ELR (cell line): ENCODE data around the gene CSF3R.
"Not testable (repeated sequence)": the region's sequence is repeated elsewhere in the genome, so short reads cannot be mapped to it uniquely, and the experiment has no call there.

Experiments used
- DNase-seq: peaks from one replicate; pipeline ENCODE4 v3.0.0-alpha.2; 2015; ENCODE audit warnings: low read depth

CSF3R gene

DNA sequence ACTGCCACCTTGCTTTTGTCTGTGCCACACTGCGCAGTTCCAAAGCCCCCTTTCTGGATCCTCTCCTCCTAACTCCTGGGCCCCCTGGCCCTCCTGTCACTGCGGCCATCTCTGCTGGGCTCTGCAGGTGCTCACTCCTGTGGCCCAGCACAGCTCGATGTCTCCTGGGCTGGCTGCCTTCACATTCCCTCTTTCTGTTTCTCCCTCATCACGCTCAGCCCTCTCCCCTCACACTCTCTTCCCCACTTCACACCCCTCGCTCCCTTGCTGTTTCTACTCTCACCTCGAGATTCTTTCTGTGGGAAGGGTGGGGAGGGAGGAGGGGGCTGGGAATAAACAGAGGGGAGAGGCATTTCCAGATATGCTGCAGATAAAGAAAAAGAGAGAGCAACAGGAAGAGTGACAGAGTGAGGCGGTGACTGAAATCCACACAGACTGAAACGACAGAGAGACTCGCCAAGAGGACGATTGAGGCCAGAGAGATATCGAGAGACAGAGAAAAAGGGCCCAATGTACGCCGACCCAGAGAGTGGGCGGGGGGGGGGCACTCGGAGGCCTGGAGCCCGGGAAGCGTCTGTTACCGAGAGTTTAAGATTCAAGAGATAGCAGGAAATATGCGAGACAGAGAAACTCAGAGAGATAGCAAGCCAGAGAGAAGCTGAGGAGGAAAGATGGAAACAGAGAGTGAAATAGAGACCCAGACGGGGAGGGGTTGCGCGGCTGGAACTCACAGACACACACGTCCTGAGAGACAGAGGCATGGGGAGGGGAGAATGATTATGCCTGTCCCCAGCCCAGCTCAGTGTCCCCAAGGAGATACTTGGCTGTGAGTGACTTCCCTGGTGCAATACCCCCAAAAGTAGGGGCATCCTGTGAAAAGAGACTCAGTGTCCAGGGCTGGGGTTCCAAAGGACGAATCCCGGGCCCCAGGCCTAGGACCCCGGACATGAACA is 666 bp downstream of the CSF3R start:
- no peak for DNase-seq

DNA sequence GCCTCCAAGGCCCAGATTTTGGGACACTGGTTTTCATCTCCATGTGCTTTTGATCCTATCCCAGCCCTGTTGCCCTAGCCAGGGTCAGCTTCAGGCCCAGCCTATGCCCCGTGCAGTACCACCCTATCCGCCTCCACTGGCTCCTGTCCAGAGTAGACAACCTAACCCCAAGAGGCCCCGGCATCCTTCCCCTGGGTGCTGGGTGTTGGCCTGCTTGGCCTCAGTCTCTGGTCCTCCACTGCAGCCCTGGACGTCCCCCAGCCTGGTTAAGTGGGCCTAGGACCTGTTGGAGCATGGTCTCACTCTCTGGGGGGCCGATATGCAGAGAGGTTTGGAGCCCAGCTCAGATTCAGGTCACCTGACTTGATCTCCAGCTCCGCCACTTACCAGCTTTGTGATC is 1.6 kb downstream of the CSF3R start:
- DNase-seq = no peak

GRCh38 chr1:36480161-36480560 is 2.6 kb downstream of the CSF3R start:
- DNase-seq = no peak

- DNase-seq = peak; percentile 16
Measured at GRCh38 chr1:36479505-36480051, 3.1 kb downstream of the CSF3R start.

- DNase-seq = not testable (repeated sequence)
Measured at GRCh38 chr1:36477615-36478014, 5.1 kb downstream of the CSF3R start.

GRCh38 chr1:36476945-36477344 is 5.8 kb downstream of the CSF3R start:
- no peak for DNase-seq

GRCh38 chr1:36475910-36476604 is 6.7 kb downstream of the CSF3R start:
- DNase-seq = no peak

DNA sequence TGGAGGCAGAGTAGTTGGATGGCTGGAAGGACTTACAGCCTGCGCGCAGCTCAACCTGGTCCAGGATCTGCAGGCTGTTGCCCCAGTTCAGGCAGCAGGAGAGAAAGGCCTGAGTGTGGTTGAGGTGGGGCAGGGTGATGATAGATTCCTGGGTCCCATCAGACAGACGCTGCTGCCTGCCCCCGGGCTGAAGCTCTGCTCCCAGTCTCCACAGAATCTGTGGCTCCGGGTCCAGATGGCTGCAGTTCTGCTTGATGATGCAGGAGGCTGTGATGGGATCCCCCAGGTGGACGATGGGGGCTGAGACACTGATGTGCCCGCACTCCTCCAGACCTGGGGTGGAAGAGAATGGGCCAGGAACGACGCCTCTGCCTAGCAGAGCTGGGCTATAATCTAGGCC is 7.4 kb downstream of the CSF3R start:
- no peak for DNase-seq

- no peak for DNase-seq
Measured at GRCh38 chr1:36472656-36473055, 10.1 kb downstream of the CSF3R start.

DNA sequence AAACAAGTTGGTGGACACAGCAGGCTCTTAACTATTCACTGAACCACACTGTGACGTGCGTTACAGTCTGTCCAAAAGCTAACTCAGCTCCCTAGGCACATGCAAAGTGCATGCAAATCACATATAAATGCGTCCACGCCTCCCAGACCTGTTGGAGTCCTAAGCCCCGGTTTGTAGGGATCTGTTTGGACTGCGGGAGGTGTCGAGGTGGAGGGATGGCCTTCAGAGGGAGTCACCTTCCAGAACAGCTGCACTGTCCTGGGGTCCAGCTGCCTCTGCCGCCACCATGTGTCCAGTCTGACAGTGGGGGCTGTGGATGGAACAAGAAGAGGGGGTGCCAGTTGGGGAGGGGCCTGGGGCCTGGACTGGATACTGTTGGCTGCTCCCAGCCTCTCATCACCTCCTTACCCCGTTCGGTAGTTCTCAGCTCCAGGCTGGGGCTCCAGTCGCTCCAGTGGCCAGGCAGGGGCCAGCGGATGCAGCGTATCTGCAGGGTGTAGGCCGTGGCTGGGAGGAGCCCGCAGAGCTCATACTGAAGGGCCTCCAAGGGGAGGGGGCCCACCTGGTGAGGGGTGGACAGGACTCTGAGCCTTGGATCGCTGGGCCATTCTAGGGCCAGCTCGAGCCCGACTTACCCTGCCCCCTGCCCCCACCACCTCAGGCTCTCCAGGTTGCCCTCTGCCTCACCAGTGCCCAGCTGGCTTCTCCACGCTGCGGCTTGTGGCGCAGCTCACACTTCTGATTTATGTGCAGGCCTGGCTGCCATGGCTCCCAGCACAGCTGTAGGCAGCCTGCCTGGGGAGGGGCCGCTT is 10.7 kb downstream of the CSF3R start:
- DNase-seq = no peak

DNA sequence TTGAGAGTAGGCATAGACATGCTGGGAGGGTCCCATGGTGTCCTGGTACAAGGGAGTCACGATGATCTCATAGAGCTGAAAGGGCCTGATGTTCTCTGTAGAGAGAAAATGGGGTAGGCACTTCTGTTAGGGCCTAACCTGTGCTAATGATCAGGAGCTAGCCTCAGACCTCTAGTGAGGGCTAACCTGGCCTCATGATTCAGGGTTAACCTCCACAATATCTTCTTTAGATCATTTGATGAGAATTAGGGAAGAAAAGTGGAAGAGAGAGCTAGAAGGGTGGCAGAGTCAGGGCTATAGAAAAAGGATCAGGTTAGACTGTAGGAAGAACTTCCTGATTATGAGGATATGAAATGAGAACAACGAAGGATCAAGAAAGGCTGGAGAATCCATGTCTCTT is 13.6 kb downstream of the CSF3R start:
- DNase-seq = no peak

DNA sequence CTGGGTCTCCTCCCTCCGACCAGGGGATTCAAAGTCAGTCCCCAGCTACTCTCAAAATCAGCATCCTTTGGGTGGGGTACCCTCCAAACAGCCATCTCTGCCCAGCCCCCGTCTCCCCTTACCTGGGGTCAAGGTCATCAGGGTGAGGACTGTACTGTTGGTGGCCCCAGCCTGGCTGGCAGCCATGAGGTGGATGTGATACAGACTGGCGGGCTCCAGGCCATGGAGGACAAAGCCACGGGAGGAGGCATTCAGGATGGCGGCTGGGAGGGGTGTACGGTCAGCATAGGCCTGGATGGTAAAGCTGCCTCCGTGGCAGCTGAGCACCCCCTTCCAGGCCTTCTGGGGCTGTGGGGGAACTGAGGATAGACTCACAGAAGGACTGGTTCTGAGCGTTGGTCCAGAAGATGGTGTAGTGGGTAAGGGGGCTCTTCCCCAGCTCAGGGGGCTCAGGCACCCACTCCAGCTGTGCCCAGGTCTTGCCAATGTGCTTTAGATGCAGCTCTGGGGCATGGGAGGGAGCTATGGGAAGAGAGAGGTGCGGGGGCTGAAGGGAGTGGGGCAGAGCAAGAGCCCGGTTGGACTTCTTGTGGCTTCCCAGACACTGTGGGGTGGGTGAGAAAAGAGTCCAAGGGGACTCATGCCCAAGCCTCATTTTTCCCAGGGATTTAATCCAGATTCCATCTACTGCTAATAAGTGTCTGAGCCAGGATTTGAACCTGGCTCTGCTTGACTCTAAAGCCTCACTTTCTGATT is 14.8 kb downstream of the CSF3R start:
- DNase-seq = no peak

DNA sequence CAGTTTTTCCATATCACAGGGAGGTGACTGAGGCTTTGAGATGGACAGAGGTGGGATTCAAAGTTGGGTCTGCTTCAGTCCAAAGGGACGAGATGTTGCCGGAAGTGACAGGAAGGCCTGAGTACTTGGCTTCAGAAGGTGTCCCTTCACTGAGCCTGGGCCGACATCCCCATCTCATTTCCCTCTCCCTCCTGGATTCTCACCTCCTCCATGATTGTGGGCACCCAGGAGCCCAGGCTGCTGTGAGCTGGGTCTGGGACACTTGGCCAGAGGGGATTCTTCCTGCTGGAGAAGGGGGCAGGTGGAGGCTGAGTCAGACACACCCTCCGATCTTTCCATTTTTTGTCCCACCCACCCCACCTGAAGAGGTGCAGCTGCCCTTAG is 15.7 kb downstream of the CSF3R start:
- no peak for DNase-seq

- no peak for DNase-seq
Measured at GRCh38 chr1:36466370-36467026, 16.2 kb downstream of the CSF3R start.

DNA sequence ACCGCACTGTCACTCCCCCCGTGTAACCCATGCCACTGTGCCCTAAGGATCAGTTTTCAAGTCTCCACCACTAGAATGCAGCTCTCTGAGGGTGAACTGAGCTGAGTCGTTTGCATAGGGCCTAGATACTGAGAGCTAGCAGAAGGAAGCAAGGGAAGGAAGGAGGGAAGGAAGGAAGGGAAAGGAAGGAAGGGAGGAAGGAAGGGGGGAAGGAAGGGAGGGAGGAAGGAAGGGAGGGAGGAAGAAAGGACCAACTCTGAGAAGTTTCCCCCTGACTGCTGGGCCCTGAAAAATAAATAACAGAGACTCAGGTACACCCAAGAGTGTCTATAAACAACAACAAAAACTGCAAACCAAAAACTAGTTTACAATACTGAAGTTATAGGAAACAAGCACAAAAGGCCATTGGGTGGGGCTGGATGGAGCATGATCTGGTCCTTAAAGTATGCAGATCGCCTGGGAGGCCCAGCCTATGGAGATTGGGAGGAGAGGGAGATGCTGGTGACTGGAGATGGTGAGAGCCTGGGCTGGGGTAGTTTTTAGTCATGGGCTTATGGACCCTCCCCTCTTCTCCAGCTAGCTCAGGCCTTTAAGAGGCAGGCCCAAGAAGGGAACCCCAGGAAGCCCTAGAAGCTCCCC is 16.9 kb downstream of the CSF3R start:
- DNase-seq = peak; percentile 49

DNA sequence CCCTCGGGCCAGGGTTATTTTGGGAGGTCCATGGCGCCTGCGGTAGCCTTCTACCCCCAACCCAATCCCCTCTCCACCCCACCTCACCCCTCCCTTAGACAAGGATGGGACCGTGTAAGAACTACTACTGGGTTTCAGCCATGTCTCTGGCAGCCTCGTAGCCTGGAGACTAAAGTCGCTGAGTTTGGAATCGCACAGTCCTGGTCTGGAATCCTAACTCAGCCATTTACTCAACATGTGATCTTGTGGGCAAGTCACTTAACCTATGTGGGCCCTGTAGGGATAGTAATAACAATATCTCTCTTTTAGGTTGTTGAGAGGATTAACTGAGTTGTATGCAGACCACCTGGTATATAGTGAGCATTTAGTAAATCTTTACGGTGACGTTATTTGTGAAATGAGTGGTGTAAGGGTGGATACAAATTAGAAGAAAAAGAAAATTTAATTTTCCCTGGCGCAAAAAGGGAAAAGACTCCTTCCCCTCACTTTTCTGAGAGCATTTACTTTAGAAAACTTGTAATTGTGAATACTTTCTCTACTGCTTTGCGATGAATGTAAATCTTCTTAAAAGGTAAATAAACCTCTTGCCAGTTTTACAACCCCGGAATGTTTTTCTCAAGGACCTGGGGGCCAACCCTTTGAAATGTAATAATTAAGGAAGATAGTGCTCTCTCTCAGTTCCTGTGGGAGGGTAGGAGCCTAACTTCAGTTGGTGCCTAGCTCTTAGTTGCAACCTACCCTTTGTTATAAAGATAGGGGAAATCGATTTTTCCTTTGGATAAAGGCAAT is 17.9 kb downstream of the CSF3R start:
- no peak for DNase-seq

GRCh38 chr1:36463803-36464604 is 18.7 kb downstream of the CSF3R start, which contains the start of gene MRPS15:
MRPS15 (minus strand) TSS chr1:36464384; CDS start chr1:36464275, 109 bp downstream.
- peak; percentile 97 for DNase-seq

GRCh38 chr1:36463463-36463802 is 19.3 kb downstream of the CSF3R start:
- no peak for DNase-seq

GRCh38 chr1:36458910-36459309 is 23.8 kb downstream of the CSF3R start:
- DNase-seq = peak; percentile 30
